ENCODE results near the gene PPIL4.

PPIL4 gene

GRCh38 chr6:149482545-149483333, 63.1 kb downstream of the PPIL4 start:
- Histone ChIP-seq H3K4me2 (ENCODE audit: low read length) (peak overlapping the region; percentile 96), H3K4me1 (ENCODE audit: low read length) (peaks cover 75% of the 10 kb centered on the region), H3K27ac (ENCODE audit: low read length) (peak overlapping the region; percentile 99), H4K20me1 (ENCODE audit: insufficient read depth, low read length) (peaks cover 17% of the 10 kb centered on the region), H3K4me3 (ENCODE audit: low read length) (peak overlapping the region; percentile 84), H2AFZ (ENCODE audit: low read depth, low read length) (no peak overlapping the region), H3K36me3 (replicated peaks; ENCODE audit: low read depth, low read length) (peaks cover 30% of the 10 kb centered on the region), H3K9me3 (ENCODE audit: insufficient read depth, low read length) (no peaks in the 10 kb centered on the region), H3K9ac (ENCODE audit: low read length) (peak overlapping the region; percentile 92), H3K79me2 (ENCODE audit: low read length) (peaks cover 80% of the 10 kb centered on the region), H3K27me3 (ENCODE audit: low read depth, low read length) (no peaks in the 10 kb centered on the region)
- TF ChIP-seq EZH2phosphoT487 (IDR thresholded peaks at IDR 0.05; ENCODE audit: low read depth) (no peak), CTCF (IDR thresholded peaks at IDR 0.05; ENCODE audit: low read depth, low read length) (no peak)

GRCh38 chr6:149480502-149481280, 65.2 kb downstream of the PPIL4 start:
- Histone ChIP-seq H3K27ac (ENCODE audit: low read length) (peak overlapping the region; percentile 99), H3K4me3 (ENCODE audit: low read length) (peak overlapping the region; percentile 84), H3K4me1 (ENCODE audit: low read length) (peaks cover 76% of the 10 kb centered on the region), H3K4me2 (ENCODE audit: low read length) (peak overlapping the region; percentile 96), H3K9ac (ENCODE audit: low read length) (peak overlapping the region; percentile 92), H3K79me2 (ENCODE audit: low read length) (peaks cover 97% of the 10 kb centered on the region), H4K20me1 (ENCODE audit: insufficient read depth, low read length) (peaks cover 31% of the 10 kb centered on the region), H3K9me3 (ENCODE audit: insufficient read depth, low read length) (no peaks in the 10 kb centered on the region), H3K27me3 (ENCODE audit: low read depth, low read length) (no peaks in the 10 kb centered on the region), H3K36me3 (replicated peaks; ENCODE audit: low read depth, low read length) (peaks cover 41% of the 10 kb centered on the region), H2AFZ (ENCODE audit: low read depth, low read length) (no peak overlapping the region)
- TF ChIP-seq CTCF (IDR thresholded peaks at IDR 0.05; ENCODE audit: low read depth, low read length) (no peak), EZH2phosphoT487 (IDR thresholded peaks at IDR 0.05; ENCODE audit: low read depth) (no peak)

GRCh38 chr6:149478631-149479314, 67.1 kb downstream of the PPIL4 start:
- Histone ChIP-seq H3K9ac (ENCODE audit: low read length) (no peak overlapping the region), H2AFZ (ENCODE audit: low read depth, low read length) (no peak overlapping the region), H3K27ac (ENCODE audit: low read length) (peak overlapping the region; percentile 99; the same call in 1 of the 2 replicates), H3K36me3 (replicated peaks; ENCODE audit: low read depth, low read length) (peaks cover 36% of the 10 kb centered on the region), H4K20me1 (ENCODE audit: insufficient read depth, low read length) (peaks cover 46% of the 10 kb centered on the region), H3K27me3 (ENCODE audit: low read depth, low read length) (no peaks in the 10 kb centered on the region), H3K4me1 (ENCODE audit: low read length) (peaks cover 89% of the 10 kb centered on the region), H3K9me3 (ENCODE audit: insufficient read depth, low read length) (no peaks in the 10 kb centered on the region), H3K4me2 (ENCODE audit: low read length) (peak overlapping the region; percentile 96), H3K79me2 (ENCODE audit: low read length) (peaks cover 100% of the 10 kb centered on the region), H3K4me3 (ENCODE audit: low read length) (peak overlapping the region; percentile 84)
- no peak for TF ChIP-seq EZH2phosphoT487 (IDR thresholded peaks at IDR 0.05; ENCODE audit: low read depth)
- TF ChIP-seq CTCF (IDR thresholded peaks at IDR 0.05; ENCODE audit: low read depth, low read length), result no peak

Measured in OCI-LY3 (cell line).